ENCODE results near the gene LORICRIN. TPM values are rescaled to one million over a fixed set of nuclear protein-coding genes. Genes with fewer than 3 reads are reported as not detected.
"Not testable (repeated sequence)": the region's sequence is repeated elsewhere in the genome, so short reads cannot be mapped to it uniquely, and the experiment has no call there.

LORICRIN gene, protein sequence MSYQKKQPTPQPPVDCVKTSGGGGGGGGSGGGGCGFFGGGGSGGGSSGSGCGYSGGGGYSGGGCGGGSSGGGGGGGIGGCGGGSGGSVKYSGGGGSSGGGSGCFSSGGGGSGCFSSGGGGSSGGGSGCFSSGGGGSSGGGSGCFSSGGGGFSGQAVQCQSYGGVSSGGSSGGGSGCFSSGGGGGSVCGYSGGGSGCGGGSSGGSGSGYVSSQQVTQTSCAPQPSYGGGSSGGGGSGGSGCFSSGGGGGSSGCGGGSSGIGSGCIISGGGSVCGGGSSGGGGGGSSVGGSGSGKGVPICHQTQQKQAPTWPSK
- total RNA-seq: not detected

DNA sequence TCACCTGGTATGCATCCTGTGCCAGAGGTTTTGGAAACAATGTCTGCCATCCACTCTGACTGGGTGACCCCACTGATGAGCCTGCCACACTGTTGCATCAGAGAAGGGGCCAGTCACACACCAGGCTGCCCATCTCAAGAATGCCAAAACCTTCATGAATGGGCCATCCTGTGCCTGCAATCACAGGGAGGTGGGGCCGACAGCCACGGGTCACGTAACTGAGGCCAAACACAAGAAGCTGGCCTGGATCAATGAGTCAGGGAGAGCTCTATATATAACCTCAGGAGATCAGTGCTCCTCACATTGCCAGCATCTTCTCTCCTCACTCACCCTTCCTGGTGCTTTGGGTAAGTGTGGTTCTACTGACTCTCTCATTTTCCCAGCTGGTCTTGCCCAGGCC lies at the start of gene LORICRIN:
Gene LORICRIN (plus strand): TSS at position 301 of the 400 bp plus-strand sequence. CDS start 1,263 bp downstream, outside the sequence.
- Histone ChIP-seq H3K4me3 (ENCODE audit: low read length) (no peak within 1 kb of the TSS), H3K9me3 (ENCODE audit: low read depth, low read length) (no peaks in the 10 kb centered on the region), H3K27me3 (ENCODE audit: insufficient read depth, low read length) (peaks cover 50% of the 10 kb centered on the region), H3K4me1 (ENCODE audit: insufficient read depth, low read length) (peaks cover 25% of the 10 kb centered on the region)

DNA sequence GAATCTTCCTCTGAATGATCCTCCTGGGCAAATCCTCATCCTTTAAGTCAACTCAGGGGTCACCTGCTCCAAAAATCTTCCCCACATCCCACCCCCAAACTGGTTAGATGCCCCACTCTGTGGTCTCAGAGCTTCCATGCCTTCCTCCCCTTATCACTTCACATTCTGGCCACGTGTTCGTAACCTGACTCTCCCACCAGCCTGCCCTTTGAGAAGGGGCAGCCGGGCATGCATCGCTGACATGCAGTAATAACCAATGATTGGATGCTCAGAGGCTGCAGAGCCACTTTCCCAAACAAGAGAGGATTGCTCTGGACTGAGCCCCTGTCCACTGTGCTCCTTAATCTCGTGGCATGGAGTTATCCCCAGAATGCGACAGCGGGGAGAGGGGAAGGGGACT lies 49.3 kb upstream of the LORICRIN start:
- no peaks in the 10 kb centered on the region for H3K4me1 ChIP-seq (ENCODE audit: insufficient read depth, low read length)
- no peak overlapping the region for H3K4me3 ChIP-seq (ENCODE audit: low read length)
- no peaks in the 10 kb centered on the region for H3K27me3 ChIP-seq (ENCODE audit: insufficient read depth, low read length)
- H3K9me3 ChIP-seq (ENCODE audit: low read depth, low read length): no peaks in the 10 kb centered on the region

DNA sequence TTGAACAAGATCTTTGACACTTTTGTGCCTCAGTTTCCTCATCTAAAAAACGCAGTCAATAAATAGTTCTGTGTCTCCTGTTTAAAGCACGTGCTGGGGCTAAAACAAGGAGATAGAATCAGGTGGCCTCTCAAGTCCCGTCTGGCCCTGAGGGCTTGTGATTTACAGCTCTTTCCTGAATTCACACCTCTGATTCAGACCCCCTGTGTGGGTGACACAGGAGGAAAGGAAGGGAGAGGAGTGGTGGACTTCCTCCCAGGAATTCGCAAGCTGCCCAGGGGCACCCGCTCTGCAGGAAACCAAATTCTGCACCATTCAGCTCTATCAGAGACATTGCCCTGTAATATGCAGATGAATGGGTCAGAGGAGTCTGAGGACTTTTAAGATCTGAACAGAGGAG lies 47.3 kb upstream of the LORICRIN start:
- Histone ChIP-seq H3K4me3 (ENCODE audit: low read length) (no peak overlapping the region), H3K27me3 (ENCODE audit: insufficient read depth, low read length) (no peaks in the 10 kb centered on the region), H3K9me3 (ENCODE audit: low read depth, low read length) (no peaks in the 10 kb centered on the region), H3K4me1 (ENCODE audit: insufficient read depth, low read length) (no peaks in the 10 kb centered on the region)

DNA sequence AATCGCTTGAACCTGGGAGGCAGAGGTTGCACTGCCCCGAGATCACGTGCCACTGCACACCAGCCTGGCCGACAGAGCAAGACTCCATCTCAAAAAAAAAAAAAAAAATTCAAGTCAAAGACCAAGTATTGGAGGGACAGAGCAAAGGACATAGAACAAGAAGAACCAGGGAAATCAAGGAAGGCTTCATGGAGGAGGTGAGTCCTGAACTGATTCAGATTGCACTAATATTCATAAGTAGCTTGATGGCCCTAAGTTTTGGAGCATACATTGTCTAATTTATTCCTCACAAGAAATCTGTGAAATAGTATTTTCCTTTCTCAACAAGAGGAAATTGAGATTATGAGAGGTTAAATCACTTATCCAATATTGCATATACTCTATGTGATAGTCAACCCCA lies 46.0 kb upstream of the LORICRIN start:
- Histone ChIP-seq H3K9me3 (ENCODE audit: low read depth, low read length) (no peaks in the 10 kb centered on the region), H3K4me1 (ENCODE audit: insufficient read depth, low read length) (no peaks in the 10 kb centered on the region), H3K4me3 (ENCODE audit: low read length) (no peak overlapping the region), H3K27me3 (ENCODE audit: insufficient read depth, low read length) (no peaks in the 10 kb centered on the region)

DNA sequence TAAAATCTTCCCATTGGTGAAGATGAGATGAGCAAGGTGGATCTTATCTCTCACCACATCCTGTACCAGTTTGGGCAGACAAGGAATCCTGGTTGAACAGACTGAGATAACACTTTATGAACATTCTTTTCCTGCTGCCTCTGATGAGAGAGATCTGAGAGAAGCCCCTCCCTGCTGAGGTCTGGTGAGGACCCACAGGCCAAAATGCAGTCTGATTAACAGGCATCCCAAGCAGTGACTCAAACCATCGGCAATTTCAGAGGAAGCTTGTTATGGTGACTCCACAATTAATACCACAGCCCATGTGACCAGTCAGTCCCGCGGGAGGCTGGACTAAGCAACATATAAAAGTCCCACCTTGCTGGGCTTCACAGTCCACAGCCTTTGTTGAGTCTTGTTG lies 42.3 kb upstream of the LORICRIN start, which contains the start of gene PRR9:
Gene PRR9 (plus strand): TSS at position 373 of the 400 bp plus-strand sequence. CDS start 561 bp downstream, outside the sequence.
- Histone ChIP-seq H3K9me3 (ENCODE audit: low read depth, low read length) (no peaks in the 10 kb centered on the region), H3K4me1 (ENCODE audit: insufficient read depth, low read length) (no peaks in the 10 kb centered on the region), H3K4me3 (ENCODE audit: low read length) (no peak within 1 kb of the TSS), H3K27me3 (ENCODE audit: insufficient read depth, low read length) (no peaks in the 10 kb centered on the region)

DNA sequence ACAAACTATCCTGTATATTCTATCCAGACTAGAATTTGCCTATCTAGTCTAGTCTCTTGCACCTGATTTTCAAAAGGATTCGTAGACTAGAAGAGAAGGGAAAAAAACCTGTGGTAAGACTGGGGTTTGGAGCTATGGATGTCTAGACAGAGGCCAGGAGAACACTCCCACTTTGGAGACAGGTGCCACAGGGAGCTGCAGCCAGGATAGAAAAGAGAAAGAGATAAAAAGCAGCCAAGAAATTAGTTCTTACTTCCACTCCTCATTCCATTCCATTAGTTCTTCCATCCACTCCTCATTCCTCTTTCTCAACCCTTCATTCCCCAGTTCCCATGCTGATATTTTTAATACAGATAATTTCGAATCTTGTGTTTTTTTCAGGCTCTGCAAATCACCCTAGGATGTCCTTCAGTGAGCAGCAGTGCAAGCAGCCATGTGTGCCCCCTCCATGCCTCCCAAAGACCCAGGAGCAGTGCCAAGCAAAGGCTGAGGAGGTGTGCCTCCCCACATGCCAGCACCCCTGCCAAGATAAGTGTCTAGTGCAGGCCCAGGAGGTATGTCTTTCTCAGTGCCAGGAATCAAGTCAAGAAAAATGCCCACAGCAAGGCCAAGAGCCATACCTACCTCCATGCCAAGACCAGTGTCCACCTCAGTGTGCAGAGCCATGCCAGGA lies 41.6 kb upstream of the LORICRIN start:
- Histone ChIP-seq H3K9me3 (ENCODE audit: low read depth, low read length) (no peaks in the 10 kb centered on the region), H3K27me3 (ENCODE audit: insufficient read depth, low read length) (no peaks in the 10 kb centered on the region), H3K4me3 (ENCODE audit: low read length) (no peak overlapping the region), H3K4me1 (ENCODE audit: insufficient read depth, low read length) (no peaks in the 10 kb centered on the region)

DNA sequence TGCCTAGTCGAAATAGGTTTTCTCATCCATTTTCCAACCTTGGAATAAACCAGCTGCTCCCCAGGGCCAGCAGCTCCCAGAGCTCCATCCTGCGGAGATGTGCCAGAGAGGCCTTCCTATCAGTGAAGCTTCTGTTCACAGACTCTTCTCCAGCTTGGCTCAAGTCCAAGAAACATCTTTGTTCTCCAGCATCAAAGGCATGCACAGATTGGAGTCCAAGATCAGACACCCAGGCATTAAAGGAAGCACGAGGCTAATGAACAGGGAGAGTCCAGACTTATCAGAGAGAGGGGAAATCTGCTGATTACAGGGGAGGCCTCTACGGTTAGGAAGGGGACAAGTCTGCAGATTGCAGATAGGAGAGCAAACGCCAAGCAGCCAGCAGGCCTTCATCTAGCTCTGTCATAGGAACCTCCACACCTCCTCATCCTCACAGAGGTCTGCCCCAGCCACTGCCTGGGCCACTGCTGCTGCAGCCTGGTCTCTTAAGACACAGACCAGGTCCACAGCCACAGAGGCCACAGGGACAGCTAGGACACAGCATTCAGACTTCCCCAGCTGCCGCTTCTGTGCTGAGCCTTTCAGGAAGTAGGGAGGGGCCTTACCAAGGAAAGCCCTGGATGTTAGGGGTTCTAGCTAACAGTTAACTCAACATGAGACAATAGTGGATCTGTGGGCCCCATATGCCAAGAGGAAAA lies 38.7 kb upstream of the LORICRIN start:
- Histone ChIP-seq H3K9me3 (ENCODE audit: low read depth, low read length) (no peaks in the 10 kb centered on the region), H3K4me3 (ENCODE audit: low read length) (no peak overlapping the region), H3K27me3 (ENCODE audit: insufficient read depth, low read length) (no peaks in the 10 kb centered on the region), H3K4me1 (ENCODE audit: insufficient read depth, low read length) (no peaks in the 10 kb centered on the region)

DNA sequence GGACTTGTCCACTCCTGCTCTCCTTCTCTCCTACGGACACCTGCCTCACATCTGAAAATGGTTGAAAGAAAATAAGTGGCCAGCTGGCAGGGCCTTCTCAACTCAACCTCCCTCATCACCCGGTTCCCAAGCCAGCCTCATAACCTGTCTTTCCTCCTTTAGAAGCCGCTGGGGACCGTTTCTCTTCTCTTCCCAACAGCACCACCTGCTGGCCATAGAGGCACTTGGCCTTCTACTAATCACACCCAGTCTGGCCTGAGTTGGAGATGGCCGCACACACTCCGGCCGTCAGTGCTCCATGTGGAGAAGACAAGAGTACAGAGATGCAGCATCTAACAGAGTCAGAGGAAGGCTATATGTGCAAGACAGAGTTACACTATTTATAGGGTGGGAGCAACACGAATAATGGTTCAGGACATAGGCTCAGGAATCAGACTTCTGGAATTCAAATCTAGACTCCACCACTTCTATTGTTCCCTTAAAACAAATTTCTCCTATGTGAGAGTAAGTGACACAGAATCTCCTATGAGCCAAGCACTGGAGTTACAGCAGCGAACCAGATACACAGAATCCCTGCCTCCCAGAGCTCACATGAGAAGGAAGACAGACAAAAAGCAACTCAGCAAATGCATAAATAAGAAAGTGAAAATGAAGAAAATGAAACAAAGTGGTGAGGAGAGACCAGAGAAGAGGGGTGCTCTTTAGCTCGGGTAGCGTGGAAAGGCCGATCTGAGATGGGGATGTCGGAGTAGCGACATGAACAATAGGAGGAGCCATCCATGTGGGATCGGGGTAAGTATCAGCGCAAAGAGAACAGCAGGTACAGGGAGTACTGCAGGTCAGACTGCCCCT lies 36.2 kb upstream of the LORICRIN start:
- H3K4me1 ChIP-seq (ENCODE audit: insufficient read depth, low read length); H3K4me3 ChIP-seq (ENCODE audit: low read length); H3K9me3 ChIP-seq (ENCODE audit: low read depth, low read length); H3K27me3 ChIP-seq (ENCODE audit: insufficient read depth, low read length): not testable (repeated sequence)

DNA sequence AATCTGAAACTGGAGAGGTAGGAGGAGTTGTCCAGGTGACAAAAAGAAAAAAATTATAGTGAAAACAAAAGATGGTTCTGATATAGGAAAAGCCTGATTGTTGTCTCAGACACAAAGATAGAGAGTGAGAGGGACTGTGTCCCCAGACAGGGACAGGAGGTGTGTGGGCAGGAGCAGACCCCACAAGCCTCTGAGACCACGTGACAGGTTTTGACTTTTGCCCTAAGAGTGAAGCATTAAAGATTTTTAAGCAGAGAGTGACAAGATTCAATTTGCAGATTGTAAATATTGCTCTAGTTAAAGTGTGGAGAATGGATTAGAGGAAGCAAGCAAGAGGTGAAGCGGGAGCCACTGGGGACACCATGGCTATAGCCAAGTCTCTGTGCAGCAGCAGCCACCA lies 31.7 kb upstream of the LORICRIN start:
- Histone ChIP-seq H3K9me3 (ENCODE audit: low read depth, low read length) (no peaks in the 10 kb centered on the region), H3K4me3 (ENCODE audit: low read length) (no peak overlapping the region), H3K4me1 (ENCODE audit: insufficient read depth, low read length) (peaks cover 25% of the 10 kb centered on the region), H3K27me3 (ENCODE audit: insufficient read depth, low read length) (peaks cover 4% of the 10 kb centered on the region)

DNA sequence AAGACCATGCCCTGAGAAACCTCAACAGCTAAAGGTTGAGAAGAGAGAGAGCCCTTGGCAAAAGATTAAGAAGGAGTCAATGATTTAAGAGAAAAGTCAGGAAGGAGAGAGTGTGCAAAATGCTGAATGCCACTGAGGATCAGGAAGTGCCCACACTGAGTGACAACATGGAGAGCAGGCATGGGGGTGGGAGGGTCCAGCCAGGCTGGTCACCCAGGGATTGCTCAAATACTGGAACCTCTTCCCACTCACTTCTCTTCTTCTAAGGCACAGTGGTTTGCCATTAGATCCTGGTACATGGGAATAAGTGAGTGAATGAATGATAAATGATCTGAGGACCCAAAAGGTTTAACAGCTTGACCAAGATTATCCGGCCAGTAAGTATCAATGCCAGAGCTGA lies 31.0 kb upstream of the LORICRIN start:
- Histone ChIP-seq H3K4me1 (ENCODE audit: insufficient read depth, low read length) (peaks cover 32% of the 10 kb centered on the region), H3K27me3 (ENCODE audit: insufficient read depth, low read length) (peaks cover 4% of the 10 kb centered on the region), H3K9me3 (ENCODE audit: low read depth, low read length) (no peaks in the 10 kb centered on the region), H3K4me3 (ENCODE audit: low read length) (no peak overlapping the region)

DNA sequence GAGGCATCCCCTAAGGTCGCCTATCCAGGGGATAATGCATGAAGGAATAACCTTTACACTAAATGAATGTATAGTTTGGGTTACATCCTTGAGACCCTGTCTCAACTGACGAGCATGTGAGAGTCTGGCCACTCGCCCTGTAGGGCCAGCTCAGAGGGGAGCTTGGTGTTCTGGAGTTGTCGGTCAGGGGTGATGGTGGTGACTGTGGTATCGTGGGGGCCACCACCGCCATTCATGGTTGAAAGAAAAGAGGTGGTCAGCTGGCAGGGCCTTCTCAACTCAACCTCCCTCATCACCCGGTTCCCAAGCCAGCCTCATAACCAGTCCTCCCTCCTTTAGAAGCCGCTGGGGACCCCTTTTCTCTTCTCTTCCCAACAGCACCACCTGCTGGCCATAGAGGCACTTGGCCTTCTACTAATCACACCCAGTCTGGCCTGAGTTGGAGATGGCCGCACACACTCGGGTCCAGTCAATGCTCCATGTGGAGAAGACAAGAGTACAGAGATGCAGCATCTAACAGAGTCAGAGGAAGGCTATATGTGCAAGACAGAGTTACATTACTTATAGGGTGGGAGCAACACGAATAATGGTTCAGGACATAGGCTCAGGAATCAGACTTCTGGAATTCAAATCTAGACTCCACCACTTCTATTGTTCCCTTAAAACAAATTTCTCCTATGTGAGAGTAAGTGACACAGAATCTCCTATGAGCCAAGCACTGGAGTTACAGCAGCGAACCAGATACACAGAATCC lies 30.2 kb upstream of the LORICRIN start:
- H3K9me3 ChIP-seq (ENCODE audit: low read depth, low read length); H3K27me3 ChIP-seq (ENCODE audit: insufficient read depth, low read length); H3K4me3 ChIP-seq (ENCODE audit: low read length): not testable (repeated sequence)
- peaks cover 33% of the 10 kb centered on the region for H3K4me1 ChIP-seq (ENCODE audit: insufficient read depth, low read length)

DNA sequence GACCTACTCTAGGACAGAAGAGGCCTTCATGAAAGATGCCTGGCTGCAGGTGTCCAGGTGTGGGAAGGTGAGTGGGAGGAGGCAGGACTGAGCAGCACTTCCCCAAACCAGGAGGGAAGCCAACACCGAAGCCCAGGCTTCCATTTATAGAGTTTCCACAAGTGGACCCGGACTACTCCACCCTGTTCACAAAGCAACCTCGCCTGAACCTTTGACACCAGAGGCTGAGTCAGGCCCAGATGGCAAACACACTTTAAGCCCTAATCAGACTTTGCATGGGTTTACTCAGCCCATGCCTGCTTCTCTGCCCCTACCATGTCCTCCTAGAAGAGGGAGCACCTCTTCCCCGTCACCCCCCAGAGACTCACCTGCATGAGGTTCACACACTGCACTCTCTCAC lies 28.1 kb upstream of the LORICRIN start:
- Histone ChIP-seq H3K4me1 (ENCODE audit: insufficient read depth, low read length) (peaks cover 33% of the 10 kb centered on the region), H3K9me3 (ENCODE audit: low read depth, low read length) (no peaks in the 10 kb centered on the region), H3K4me3 (ENCODE audit: low read length) (no peak overlapping the region)

DNA sequence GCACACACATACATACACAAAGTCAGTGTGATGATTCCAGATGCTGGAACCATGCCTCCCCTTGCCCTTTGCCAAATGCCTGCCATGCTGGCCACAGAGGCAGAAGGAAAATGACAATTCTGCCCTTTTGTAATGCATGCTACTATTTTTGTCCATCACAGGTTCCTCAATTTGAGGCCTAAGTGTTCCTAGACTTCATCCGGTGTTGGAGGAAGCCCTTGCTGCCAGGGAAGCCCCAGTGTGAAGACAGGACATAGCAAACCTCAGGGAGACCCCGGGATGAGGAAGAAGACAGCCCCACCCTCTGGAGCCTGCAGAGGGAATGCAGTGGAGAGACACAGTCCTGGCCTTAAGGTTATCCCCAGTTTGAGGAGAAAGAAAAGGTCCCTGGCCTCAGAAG lies 27.7 kb upstream of the LORICRIN start:
- Histone ChIP-seq H3K4me1 (ENCODE audit: insufficient read depth, low read length) (peaks cover 33% of the 10 kb centered on the region), H3K9me3 (ENCODE audit: low read depth, low read length) (no peaks in the 10 kb centered on the region), H3K4me3 (ENCODE audit: low read length) (no peak overlapping the region), H3K27me3 (ENCODE audit: insufficient read depth, low read length) (peaks cover 4% of the 10 kb centered on the region)

More for the DNA sequence above, 28.1 kb upstream of the LORICRIN start:
- peaks cover 4% of the 10 kb centered on the region for H3K27me3 ChIP-seq (ENCODE audit: insufficient read depth, low read length)

DNA sequence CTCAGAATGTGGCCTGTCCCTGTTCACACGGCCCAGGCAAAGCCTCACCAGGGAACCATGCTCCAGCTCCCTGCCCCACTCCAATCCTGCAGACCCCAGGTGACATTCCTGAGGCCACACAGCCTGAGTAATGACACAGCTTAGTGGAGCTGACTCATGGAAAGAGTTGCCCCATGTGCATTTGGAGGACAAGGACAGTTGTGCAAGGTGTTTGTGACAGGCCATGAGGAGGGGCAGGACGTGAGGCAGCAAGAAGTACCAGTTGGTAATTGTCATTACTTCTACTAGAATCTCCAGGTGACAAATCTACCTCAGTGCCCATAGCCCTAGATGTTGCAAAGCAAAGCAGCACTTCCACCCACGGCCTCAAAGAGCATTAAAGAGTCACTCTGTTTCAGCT lies 26.9 kb upstream of the LORICRIN start:
- H3K4me3 ChIP-seq (ENCODE audit: low read length): no peak overlapping the region
- peaks cover 6% of the 10 kb centered on the region for H3K27me3 ChIP-seq (ENCODE audit: insufficient read depth, low read length)
- no peaks in the 10 kb centered on the region for H3K9me3 ChIP-seq (ENCODE audit: low read depth, low read length)
- peaks cover 33% of the 10 kb centered on the region for H3K4me1 ChIP-seq (ENCODE audit: insufficient read depth, low read length)

All from mononuclear cell (primary cell).